Heart right ventricle (tissue), 16 donors: ENCODE data around the gene SPEG. TPM values are rescaled to one million over a fixed set of nuclear protein-coding genes. Genes with fewer than 3 reads are reported as not detected.

Source experiments
- ATAC-seq, 8 donors: fragments of 200-7000 bp; cut with Tn5 transposase; one replicate each; pipeline ENCODE4 v1.9.1; 2020; ENCODE audit warnings: mild to moderate bottlenecking in 8 of 8, moderate library complexity in 8 of 8, moderate number of reproducible peaks in 1 of 8
- DNase-seq, 2 donors: peaks; one replicate each; pipeline ENCODE4 v3.0.0-alpha.2; 2020
- H3K27ac ChIP-seq, 10 donors: fragments of 200-600 bp; sonication (generic) in 2 of 10; one replicate each; pipeline versions ENCODE4 v1.5.0 to v1.8.0; 2020 to 2022; ENCODE audit warnings: mild to moderate bottlenecking in 3 of 10
- H3K27me3 ChIP-seq, 7 donors: fragments of 200-600 bp; one replicate each; pipeline ENCODE4 v1.8.0; 2021 to 2022; ENCODE audit warnings: mild to moderate bottlenecking in 2 of 7
- H3K36me3 ChIP-seq, 9 donors: fragments of 200-600 bp; sonication (generic) in 1 of 9; one replicate each; pipeline versions ENCODE4 v1.5.0 to v1.8.0; 2020 to 2022; ENCODE audit warnings: mild to moderate bottlenecking in 2 of 9
- H3K4me1 ChIP-seq, 9 donors: fragments of 200-600 bp; sonication (generic) in 1 of 9; one replicate each; pipeline versions ENCODE4 v1.5.0 to v1.8.0; 2020 to 2022; ENCODE audit warnings: mild to moderate bottlenecking in 4 of 9
- H3K4me3 ChIP-seq, 10 donors: fragments of 200-600 bp; sonication (generic) in 2 of 10; one replicate each; pipeline versions ENCODE4 v1.5.0 to v1.8.0; 2020 to 2022; ENCODE audit warnings: mild to moderate bottlenecking in 7 of 10, moderate library complexity in 2 of 10
- H3K9me3 ChIP-seq, 11 donors: fragments of 200-600 bp in 10 of 11; sonication (generic) in 2 of 11; one replicate each; pipeline versions ENCODE4 v1.5.0 to v1.8.0; 2013 to 2022; ENCODE audit warnings: mild to moderate bottlenecking in 2 of 11, control low read depth in 1 of 11, moderate library complexity in 1 of 11
- CTCF ChIP-seq, 9 donors: fragments of 200-600 bp; sonication (generic) in 2 of 9; IDR thresholded peaks; one replicate each; pipeline versions ENCODE4 v1.5.0 to v1.8.0; 2021 to 2022; ENCODE audit warnings: antibody characterized with exemption in 9 of 9, mild to moderate bottlenecking in 5 of 9, moderate library complexity in 1 of 9
- WGBS, 2 donors: extraction: QIAGEN DNeasy Blood & Tissue Kit; methylation state at CpG; one replicate each; pipeline ENCODE4 v1.1.7; 2013; ENCODE audit warnings: inconsistent platforms in 1 of 2; 5-methylcytosine and 5-hydroxymethylcytosine counted together
- intact Hi-C, 10 donors: fragments of 100-400 bp; cut with DNase I; formaldehyde crosslinking; loops; one replicate each; pipeline versions ENCODE4 v1.11.1 to v1.14.2; 2022
- polyA plus RNA-seq, 2 donors: library from polyadenylated mRNA; stranded (reverse); fragments of 200-250 nt; gene quantifications; one replicate each; pipeline ENCODE4 v1.2.3, GENCODE V29; 2013
- total RNA-seq, 10 donors: library from RNA; stranded (reverse); fragmentation: NEBNext Ultra II Directional in 3 of 10; extraction: Animal tissue kit (Norgen Biotek cat#: 25700) in 3 of 10; gene quantifications; one replicate each; pipeline versions ENCODE4 v1.2.1 to v1.2.4, GENCODE V29; 2021 to 2023
- donor health status: Arrhythmogenic right ventricular cardiomyopathy.
- donor health status: ischemic (EF 13 %, LVEDD 7.1; RV severe dilation, severe dysfunction).
- donor health status: healthy with polysubstance abuse.
- donor health status: DM: no; HTN: yes; CAD: no.
- donor health status: DM: no; HTN: no; CAD: no.
- donor health status: ischemic (EF 25% LVEDD 6.9; RV normal size, moderate dysfunction).
- donor health status: ischemic (EF 25% LVEDD 5.7; RV mildly dilated, moderate dysfunction).
- donor health status: healthy.
- donor health status: DM: yes; HTN: yes; CAD: no.
- donor health status: Ischemic cardiomyopathy.
- donor health status: ischemic (EF 35%, LVEDD 5.7; RV mildly dilated, moderate dysfunction).
- donor health status: nonischemic (EF 11% LVEDD 7.7; RV severe dilation, severe dysfunction).
- donor health status: DM: yes; HTN: yes; CAD: no.
- donor health status: PGD.
- donor health status: ischemic (EF 29% LVEDD 5.4; RV normal size, mild dysfunction).
- donor health status: nonischemic (EF 23%, LVEDD 6.1; RV moderate dilation, normal function).

The SPEG gene
- total and polyA plus RNA-seq, 12 donors: 62.9 to 151 (median 120) TPM

- Histone ChIP-seq H3K27ac (peak overlapping the region in 7 of 10 donors; percentile 10 to 98 (median 95)), H3K4me1 (peaks cover 2 to 28% (median 15%) of the 10 kb centered on the region in 9 donors), H3K36me3 (peaks cover 0 to under 1% (median 0%) of the 10 kb centered on the region in 9 donors), H3K9me3 (peaks cover 0 to 14% (median 0%) of the 10 kb centered on the region in 11 donors), H3K4me3 (no peak overlapping the region), H3K27me3 (peaks cover 0 to 45% (median 19%) of the 10 kb centered on the region in 7 donors)
- no peak for DNase-seq
- no peak for ATAC-seq
- no peak for TF ChIP-seq CTCF (IDR thresholded peaks at IDR 0.05)
- 47 to 63% methylated on average over 4 of the region's 4 CpGs for WGBS, 2 donors
- intact Hi-C loops: no loop called here
Measured at GRCh38 chr2:219414857-219415256, 19.8 kb upstream of the SPEG start.

GRCh38 chr2:219415580-219416234 lies 18.9 kb upstream of the SPEG start:
- ATAC-seq (no peak), DNase-seq (no peak)
- Histone ChIP-seq H3K36me3 (peaks cover 0 to 9% (median 0%) of the 10 kb centered on the region in 9 donors), H3K9me3 (peaks cover 0 to 14% (median 0%) of the 10 kb centered on the region in 11 donors), H3K27me3 (peaks cover 0 to 50% (median 24%) of the 10 kb centered on the region in 7 donors), H3K4me3 (no peak overlapping the region), H3K27ac (peak overlapping the region in 9 of 10 donors; percentile 76 to 98 (median 95)), H3K4me1 (peaks cover 2 to 28% (median 15%) of the 10 kb centered on the region in 9 donors)
- no peak for TF ChIP-seq CTCF (IDR thresholded peaks at IDR 0.05)
- 42 to 46% methylated on average over 5 of the region's 5 CpGs for WGBS, 2 donors
- intact Hi-C loops: no loop called here

GRCh38 chr2:219416235-219416602 lies 18.4 kb upstream of the SPEG start:
- peaks cover 0 to 50% (median 24%) of the 10 kb centered on the region in 7 donors for H3K27me3 ChIP-seq
- no peak overlapping the region for H3K4me3 ChIP-seq
- intact Hi-C loops: no loop called here
- peaks cover 0 to 14% (median 0%) of the 10 kb centered on the region in 11 donors for H3K9me3 ChIP-seq
- H3K4me1 ChIP-seq: peaks cover 2 to 28% (median 15%) of the 10 kb centered on the region in 9 donors
- H3K27ac ChIP-seq: peak overlapping the region; percentile 76 to 98 (median 95)
- no peak for TF ChIP-seq CTCF (IDR thresholded peaks at IDR 0.05)
- DNase-seq (no peak), ATAC-seq (no peak)
- WGBS, 2 donors: 22 to 24% methylated on average over 3 of the region's 3 CpGs
- peaks cover 0 to 14% (median 0%) of the 10 kb centered on the region in 9 donors for H3K36me3 ChIP-seq

- 34 to 58% methylated on average over 4 of the region's 4 CpGs for WGBS, 2 donors
- H3K27ac ChIP-seq: peak overlapping the region; percentile 76 to 98 (median 95)
- ATAC-seq: peak; percentile 18 to 70 (median 28)
- H3K4me3 ChIP-seq: no peak overlapping the region
- peaks cover 2 to 28% (median 15%) of the 10 kb centered on the region in 9 donors for H3K4me1 ChIP-seq
- no peak for DNase-seq
- H3K27me3 ChIP-seq: peaks cover 0 to 45% (median 24%) of the 10 kb centered on the region in 7 donors
- peaks cover 0 to 14% (median 0%) of the 10 kb centered on the region in 11 donors for H3K9me3 ChIP-seq
- intact Hi-C loops: loop anchor here in 1 of 10 donors (1.0 kb wide), 1 partner anchor 12 kb away; no protein-coding TSS in a partner anchor
- H3K36me3 ChIP-seq: peaks cover 0 to 22% (median 0%) of the 10 kb centered on the region in 9 donors
- no peak for TF ChIP-seq CTCF (IDR thresholded peaks at IDR 0.05)
Measured at GRCh38 chr2:219416938-219417337, 17.7 kb upstream of the SPEG start.
